Skeletal muscle cell (primary cell): Measurements from ENCODE around the gene ZNF547.
A peak's percentile ranks its signal among the peaks of the same experiment; 100 is the strongest.

Experiments used
- DNase-seq: peaks from one replicate; pipeline ENCODE4 v3.0.0-alpha.2; 2010; ENCODE audit warnings: low read depth
- H3K4me3 ChIP-seq: 2 replicates; pipeline ENCODE4 v1.5.1; 2011; ENCODE audit warnings: low read depth, mild to moderate bottlenecking, control low read depth, low read length, moderate library complexity

The ZNF547 gene

GRCh38 chr19:57362997-57363687 is at the start of gene ZNF547, which contains the start of gene TRAPPC2B:
Gene ZNF547, plus strand, starts transcription at chr19:57363551. Its CDS starts 5,005 bp downstream, at chr19:57368556.
Gene TRAPPC2B, plus strand, starts transcription at chr19:57363551. Its CDS starts 1,283 bp downstream, at chr19:57364834.
- peak within 1 kb of the TSS; percentile 68 for H3K4me3 ChIP-seq
- DNase-seq, result peak; percentile 99

GRCh38 chr19:57314146-57314545 is 49.2 kb upstream of the ZNF547 start:
- no peak overlapping the region for H3K4me3 ChIP-seq
- no peak for DNase-seq

- no peak for DNase-seq
- peak overlapping the region; percentile 6 for H3K4me3 ChIP-seq
Measured at GRCh38 chr19:57317503-57317902, 45.8 kb upstream of the ZNF547 start.

GRCh38 chr19:57319869-57320179 is 43.5 kb upstream of the ZNF547 start:
- H3K4me3 ChIP-seq, result peak overlapping the region; percentile 86

GRCh38 chr19:57320180-57321084 is 42.9 kb upstream of the ZNF547 start, which contains the start of gene ZNF543:
Gene ZNF543, plus strand, starts transcription at chr19:57320472. Its CDS starts 382 bp downstream, at chr19:57320854.
- peak; percentile 83 for DNase-seq
- H3K4me3 ChIP-seq, result peak within 1 kb of the TSS; percentile 86

More at GRCh38 chr19:57319869-57320179, 43.5 kb upstream of the ZNF547 start:
- DNase-seq, result no peak

- H3K4me3 ChIP-seq, result peak overlapping the region; percentile 86
- no peak for DNase-seq
Measured at GRCh38 chr19:57321116-57321515, 42.2 kb upstream of the ZNF547 start.

GRCh38 chr19:57321751-57322150 is 41.6 kb upstream of the ZNF547 start:
- H3K4me3 ChIP-seq, result no peak overlapping the region

GRCh38 chr19:57324992-57325391 is 38.4 kb upstream of the ZNF547 start:
- no peak for DNase-seq

More at GRCh38 chr19:57321751-57322150, 41.6 kb upstream of the ZNF547 start:
- DNase-seq, result no peak

GRCh38 chr19:57327993-57328392 is 35.4 kb upstream of the ZNF547 start:
- no peak for DNase-seq
- H3K4me3 ChIP-seq, result no peak overlapping the region

More at GRCh38 chr19:57324992-57325391, 38.4 kb upstream of the ZNF547 start:
- H3K4me3 ChIP-seq, result no peak overlapping the region

- no peak for DNase-seq
- no peak overlapping the region for H3K4me3 ChIP-seq
Measured at GRCh38 chr19:57334191-57334590, 29.2 kb upstream of the ZNF547 start.

GRCh38 chr19:57338877-57339276 is 24.5 kb upstream of the ZNF547 start:
- no peak overlapping the region for H3K4me3 ChIP-seq
- no peak for DNase-seq

GRCh38 chr19:57342582-57342981 is 20.8 kb upstream of the ZNF547 start:
- no peak overlapping the region for H3K4me3 ChIP-seq
- no peak for DNase-seq

GRCh38 chr19:57348136-57348535 is 15.2 kb upstream of the ZNF547 start:
- no peak overlapping the region for H3K4me3 ChIP-seq
- no peak for DNase-seq

- H3K4me3 ChIP-seq, result peak within 1 kb of the TSS; percentile 99
- DNase-seq, result peak; percentile 83
Measured at GRCh38 chr19:57350877-57351805, 12.2 kb upstream of the ZNF547 start, which contains the start of gene ZNF304. Gene ZNF304, plus strand, starts transcription at chr19:57351271. Its CDS starts 394 bp downstream, at chr19:57351665.

GRCh38 chr19:57351867-57352266 is 11.5 kb upstream of the ZNF547 start:
- no peak for DNase-seq
- H3K4me3 ChIP-seq, result peak overlapping the region; percentile 99

GRCh38 chr19:57355916-57356315 is 7.4 kb upstream of the ZNF547 start:
- DNase-seq, result no peak
- no peak overlapping the region for H3K4me3 ChIP-seq

- H3K4me3 ChIP-seq, result no peak overlapping the region
- DNase-seq, result no peak
Measured at GRCh38 chr19:57357406-57357805, 5.9 kb upstream of the ZNF547 start.

- no peak for DNase-seq
- H3K4me3 ChIP-seq, result no peak overlapping the region
Measured at GRCh38 chr19:57359300-57359699, 4.1 kb upstream of the ZNF547 start.

GRCh38 chr19:57362419-57362818 is 932 bp upstream of the ZNF547 start:
- H3K4me3 ChIP-seq, result peak overlapping the region; percentile 68
- no peak for DNase-seq
